ENCODE results near the gene DIPK1B. TPM values are rescaled to one million over a fixed set of nuclear protein-coding genes. Genes with fewer than 3 reads are reported as not detected.

Gene DIPK1B
- total and polyA plus RNA-seq, 2 donors (not counting 3 experiments of a cell fraction or from before 2014, with no cell fraction given) = 253 to 441 TPM

GRCh38 chr9:136700959-136701667, 11.3 kb upstream of the DIPK1B start:
- Histone ChIP-seq H3K4me2 (ENCODE audit: insufficient read depth, low read length) (no peak overlapping the region), H3K4me1 (ENCODE audit: control insufficient read depth, extremely low read depth, insufficient read depth, low read length) (no peaks in the 10 kb centered on the region), H3K9me1 (replicated peaks; ENCODE audit: control insufficient read depth, extremely low read depth, insufficient read depth, low read length) (no peaks in the 10 kb centered on the region), H2AFZ (ENCODE audit: low read depth, low read length) (no peak overlapping the region), H3K27me3 (ENCODE audit: control insufficient read depth in 2 of 2, insufficient read depth in 2 of 2, low read length in 2 of 2) (peaks cover 5 to 6% of the 10 kb centered on the region in 2 experiments), H3K79me2 (ENCODE audit: control insufficient read depth, insufficient read depth, low read length) (no peaks in the 10 kb centered on the region), H3K9me3 (replicated peaks; ENCODE audit: control insufficient read depth, insufficient read depth, low read length) (no peaks in the 10 kb centered on the region), H4K20me1 (replicated peaks; ENCODE audit: control insufficient read depth, extremely low read depth, insufficient read depth, low read length) (no peaks in the 10 kb centered on the region), H3K4me3 (replicated peaks in 1 of 3; ENCODE audit: insufficient read depth in 1 of 3, low read depth in 1 of 3, low read length in 3 of 3) (no peak overlapping the region), H3K27ac (ENCODE audit: insufficient read depth, low read depth, low read length) (no peak overlapping the region), H3K36me3 (ENCODE audit: control insufficient read depth in 2 of 2, extremely low read depth in 1 of 2, insufficient read depth in 2 of 2, low read length in 2 of 2) (no peaks in the 10 kb centered on the region), H3K9ac (replicated peaks; ENCODE audit: extremely low read depth, insufficient read depth, low read length) (no peak overlapping the region)
- FAIRE-seq (no peak), DNase-seq (ENCODE audit: low read depth, low spot score) (no peak)
- dilution Hi-C loops (cut with MboI; ENCODE audit: extremely low pct_ligation_motif_present, low sequenced_read_pairs) (no loop called here), intact Hi-C loops (cut with micrococcal nuclease) (no loop called here)
- TF ChIP-seq MAX (IDR thresholded peaks at IDR 0.05; ENCODE audit: insufficient read depth, insufficient read length) (no peak), MYC (IDR thresholded peaks at IDR 0.05; ENCODE audit: low read depth, low read length) (no peak), JUN (IDR thresholded peaks at IDR 0.05; ENCODE audit: borderline replicate concordance, insufficient read depth, insufficient read length, low read depth) (no peak), EZH2 (IDR thresholded peaks at IDR 0.05; ENCODE audit: borderline replicate concordance, low read depth, low read length, severe bottlenecking) (no peak)
- ChIA-PET POLR2A (no interaction called here), CTCF (interaction anchor here (0.5 to 1.2 kb wide), 2 partner anchors 213 to 450 kb away, joined by 3 to 4 read pairs; no protein-coding TSS in a partner anchor)
- no TSS peak for BruUV-seq (replicated peaks)

- H3K4me2 ChIP-seq (ENCODE audit: insufficient read depth, low read length) = no peak overlapping the region
- H3K79me2 ChIP-seq (ENCODE audit: control insufficient read depth, insufficient read depth, low read length) = no peaks in the 10 kb centered on the region
- CTCF ChIA-PET = interaction anchor here (0.5 kb wide), 1 partner anchor 449 kb away, joined by 4 read pairs; no protein-coding TSS in a partner anchor
- H4K20me1 ChIP-seq (replicated peaks; ENCODE audit: control insufficient read depth, extremely low read depth, insufficient read depth, low read length) = no peaks in the 10 kb centered on the region
- no peak overlapping the region for H3K27ac ChIP-seq (ENCODE audit: insufficient read depth, low read depth, low read length)
- H2AFZ ChIP-seq (ENCODE audit: low read depth, low read length) = no peak overlapping the region
- no peaks in the 10 kb centered on the region for H3K4me1 ChIP-seq (ENCODE audit: control insufficient read depth, extremely low read depth, insufficient read depth, low read length)
- no peaks in the 10 kb centered on the region for H3K36me3 ChIP-seq (ENCODE audit: control insufficient read depth in 2 of 2, extremely low read depth in 1 of 2, insufficient read depth in 2 of 2, low read length in 2 of 2)
- no peak for TF ChIP-seq JUN (IDR thresholded peaks at IDR 0.05; ENCODE audit: borderline replicate concordance, insufficient read depth, insufficient read length, low read depth)
- no peak for TF ChIP-seq GATA2 (IDR thresholded peaks at IDR 0.05; ENCODE audit: insufficient read depth, insufficient read length, low read depth, low read length)
- no peak for TF ChIP-seq CTCF (IDR thresholded peaks at IDR 0.05; ENCODE audit: extremely low read depth in 1 of 2, insufficient read depth in 1 of 2, low read depth in 1 of 2, low read length in 2 of 2)
- TF ChIP-seq MYC (IDR thresholded peaks at IDR 0.05; ENCODE audit: low read depth, low read length) = no peak
- TF ChIP-seq POLR2A (IDR thresholded peaks at IDR 0.05; ENCODE audit: low read depth, low read length) = no peak
- TF ChIP-seq FOS (IDR thresholded peaks at IDR 0.05; ENCODE audit: borderline replicate concordance, insufficient read depth, low read length) = no peak
- no peak for TF ChIP-seq POLR2AphosphoS5 (IDR thresholded peaks at IDR 0.05; ENCODE audit: insufficient read depth, low read depth, low read length)
- no peak for TF ChIP-seq MAX (IDR thresholded peaks at IDR 0.05; ENCODE audit: insufficient read depth, insufficient read length)
- no peak for TF ChIP-seq EZH2 (IDR thresholded peaks at IDR 0.05; ENCODE audit: borderline replicate concordance, low read depth, low read length, severe bottlenecking)
- DNase-seq (ENCODE audit: low read depth, low spot score) (no peak), FAIRE-seq (no peak)
- H3K27me3 ChIP-seq (ENCODE audit: control insufficient read depth in 2 of 2, insufficient read depth in 2 of 2, low read length in 2 of 2) = peaks cover 5 to 6% of the 10 kb centered on the region in 2 experiments
- H3K9ac ChIP-seq (replicated peaks; ENCODE audit: extremely low read depth, insufficient read depth, low read length) = no peak overlapping the region
- POLR2A ChIA-PET = interaction anchor here (0.7 kb wide), 1 partner anchor 12 kb away, joined by 5 read pairs; no protein-coding TSS in a partner anchor
- H3K4me3 ChIP-seq (replicated peaks in 1 of 3; ENCODE audit: insufficient read depth in 1 of 3, low read depth in 1 of 3, low read length in 3 of 3) = no peak overlapping the region
- BruUV-seq (replicated peaks) = no TSS peak
- intact Hi-C loops (cut with micrococcal nuclease) (no loop called here), dilution Hi-C loops (cut with MboI; ENCODE audit: extremely low pct_ligation_motif_present, low sequenced_read_pairs) (no loop called here)
- H3K9me1 ChIP-seq (replicated peaks; ENCODE audit: control insufficient read depth, extremely low read depth, insufficient read depth, low read length) = no peaks in the 10 kb centered on the region
- no peaks in the 10 kb centered on the region for H3K9me3 ChIP-seq (replicated peaks; ENCODE audit: control insufficient read depth, insufficient read depth, low read length)
Measured at GRCh38 chr9:136701668-136702053, 10.7 kb upstream of the DIPK1B start.
